Kidney tubule cell (primary cell): ENCODE measurements around the gene TMSB4X.
A peak's percentile ranks its signal among the peaks of the same experiment; 100 is the strongest.
"Not testable (repeated sequence)": the region's sequence is repeated elsewhere in the genome, so short reads cannot be mapped to it uniquely, and the experiment has no call there.

ENCODE experiments used
- DNase-seq: peaks from one replicate; pipeline ENCODE4 v3.0.0-alpha.2; 2018; ENCODE audit warnings: low spot score

TMSB4X gene

GRCh38 chrX:12955882-12956703, 18.8 kb upstream of the TMSB4X start:
- peak; percentile 68 for DNase-seq

- peak; percentile 71 for DNase-seq
Observed at GRCh38 chrX:12956704-12957534, 18.0 kb upstream of the TMSB4X start.

GRCh38 chrX:12958059-12958458, 16.9 kb upstream of the TMSB4X start:
- no peak for DNase-seq

- no peak for DNase-seq
Observed at GRCh38 chrX:12958461-12958860, 16.4 kb upstream of the TMSB4X start.

- no peak for DNase-seq
Observed at GRCh38 chrX:12961196-12961718, 13.7 kb upstream of the TMSB4X start.

- DNase-seq: no peak
Observed at GRCh38 chrX:12962041-12962504, 12.8 kb upstream of the TMSB4X start.

GRCh38 chrX:12963210-12963850, 11.6 kb upstream of the TMSB4X start:
- DNase-seq: not testable (repeated sequence)

- DNase-seq: no peak
Observed at GRCh38 chrX:12965131-12965940, 9.6 kb upstream of the TMSB4X start.

- no peak for DNase-seq
Observed at GRCh38 chrX:12966151-12966550, 8.8 kb upstream of the TMSB4X start.

- no peak for DNase-seq
Observed at GRCh38 chrX:12967711-12968465, 7.0 kb upstream of the TMSB4X start.

GRCh38 chrX:12970691-12971202, 4.2 kb upstream of the TMSB4X start:
- peak; percentile 45 for DNase-seq

GRCh38 chrX:12971282-12972003, 3.5 kb upstream of the TMSB4X start:
- no peak for DNase-seq

- DNase-seq: no peak
Observed at GRCh38 chrX:12972243-12972642, 2.7 kb upstream of the TMSB4X start.

- DNase-seq: no peak
Observed at GRCh38 chrX:12972878-12973560, 1.9 kb upstream of the TMSB4X start.

- no peak for DNase-seq
Observed at GRCh38 chrX:12973561-12974304, 1.2 kb upstream of the TMSB4X start.

- DNase-seq: peak; percentile 74
Observed at GRCh38 chrX:12974305-12974795, 560 bp upstream of the TMSB4X start.

- no peak for DNase-seq
Observed at GRCh38 chrX:12975670-12975965, 708 bp downstream of the TMSB4X start.

- DNase-seq: peak; percentile 46
Observed at GRCh38 chrX:12975991-12976558, 1.2 kb downstream of the TMSB4X start.
